Epithelial cell of prostate (primary cell): Measurements from ENCODE around the gene TNIK.
"Not testable (repeated sequence)": the region's sequence is repeated elsewhere in the genome, so short reads cannot be mapped to it uniquely, and the experiment has no call there.

Experiments
- DNase-seq: peaks from one replicate; pipeline ENCODE4 v3.0.0-alpha.2; 2011; ENCODE audit warnings: low read depth, low spot score
- H3K27ac ChIP-seq: fragments of 450-650 bp; 2 replicates; pipeline ENCODE4 v1.5.1; 2017; ENCODE audit warnings: mild to moderate bottlenecking

The TNIK gene

DNA sequence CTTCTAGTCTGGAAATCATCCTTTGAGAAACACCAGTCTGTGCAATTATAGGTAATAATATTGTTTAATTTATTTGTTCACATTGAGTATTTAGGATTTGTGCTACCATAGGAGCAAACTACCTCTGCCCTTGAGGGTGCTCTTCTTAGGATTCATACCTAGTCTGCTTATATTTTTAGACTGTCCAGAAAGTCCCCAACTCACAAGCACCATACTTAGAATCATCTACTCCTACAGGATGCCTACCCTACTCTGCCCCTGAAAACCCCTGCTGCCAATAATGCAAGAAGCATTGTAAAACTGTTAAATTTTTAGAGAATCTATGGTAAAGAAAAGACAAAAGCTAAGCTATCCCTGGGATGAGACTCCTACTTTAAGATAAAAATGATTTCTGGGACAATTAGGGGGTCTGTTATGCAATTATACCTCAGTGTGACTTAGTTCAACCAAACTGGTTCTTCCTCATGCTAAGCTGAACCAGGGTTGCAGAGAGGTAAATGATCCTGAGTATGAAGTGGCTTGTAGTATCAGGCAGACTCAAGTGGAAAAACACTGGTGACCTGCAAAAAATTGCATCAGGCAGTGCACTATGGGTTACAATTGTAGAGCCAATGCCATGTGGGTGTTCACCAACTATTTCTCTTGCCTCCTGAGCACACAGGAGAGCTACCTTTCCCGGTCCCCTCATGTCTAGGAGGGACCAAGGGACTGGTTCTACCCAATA, 133.3 kb downstream of the TNIK start:
- DNase-seq = no peak
- no peak overlapping the region for H3K27ac ChIP-seq

DNA sequence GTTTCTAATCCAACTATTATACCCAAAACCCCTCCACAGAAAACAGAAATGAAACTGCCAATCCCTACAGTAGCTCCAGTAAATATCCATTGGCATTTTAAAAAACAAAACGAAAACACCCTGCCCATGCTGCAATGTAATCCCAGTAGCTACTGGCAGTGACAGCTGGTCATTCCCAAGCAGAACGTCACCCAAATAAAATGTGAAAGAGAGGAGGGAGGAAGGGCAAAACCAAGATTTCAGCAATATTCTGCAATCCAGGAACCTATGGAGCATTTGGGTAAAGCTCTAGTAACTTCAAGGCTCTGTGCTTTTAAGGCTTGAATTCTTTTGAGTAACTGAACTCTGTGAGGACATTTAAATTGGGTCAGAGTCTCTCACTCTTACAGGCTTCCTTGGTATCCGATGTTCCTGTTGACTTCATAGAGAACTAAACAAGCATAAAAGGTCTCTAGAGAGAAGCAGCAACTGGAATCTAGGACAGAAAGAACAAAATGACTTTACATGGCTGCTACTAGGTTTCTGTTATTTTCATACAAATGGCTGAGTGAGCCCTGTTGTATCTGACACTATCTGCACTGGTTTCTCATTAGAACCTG, 136.2 kb downstream of the TNIK start:
- DNase-seq = no peak
- no peak overlapping the region for H3K27ac ChIP-seq

DNA sequence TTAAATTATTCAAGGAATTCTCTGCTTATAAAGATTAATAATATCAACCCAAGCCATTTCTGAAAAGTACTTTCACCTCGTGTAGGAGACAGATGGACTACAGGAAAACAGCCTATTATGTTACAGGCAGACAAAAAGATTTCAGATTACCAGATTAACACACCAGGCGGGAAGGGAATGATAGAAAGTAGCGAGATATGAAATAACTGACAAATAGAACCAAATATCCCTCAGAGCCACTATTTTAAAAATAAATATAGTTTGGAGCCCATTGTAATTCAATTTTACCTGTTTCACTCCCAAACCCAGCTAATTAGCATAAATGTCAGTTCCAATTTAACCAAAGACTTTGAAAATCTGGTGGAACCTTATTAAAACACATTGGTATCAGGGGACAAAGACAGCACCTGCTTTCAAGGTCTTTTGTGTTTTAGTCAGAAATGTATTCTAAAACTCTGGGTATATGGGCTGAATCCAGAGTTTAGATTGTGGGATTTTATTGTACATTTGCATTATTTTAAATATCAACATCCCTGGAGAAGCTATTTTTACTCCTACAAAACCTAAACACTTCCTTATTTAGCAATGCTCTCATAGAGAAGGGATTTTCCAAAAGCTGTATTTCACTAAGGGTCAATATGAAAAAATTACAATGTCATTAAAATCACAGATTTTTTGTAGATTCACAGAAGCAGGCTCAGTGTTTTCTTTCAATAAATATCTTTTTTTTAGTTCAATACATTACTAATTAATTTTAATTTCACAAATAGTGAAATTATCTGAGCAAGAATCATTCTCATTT, 138.4 kb downstream of the TNIK start:
- no peak for DNase-seq
- no peak overlapping the region for H3K27ac ChIP-seq

DNA sequence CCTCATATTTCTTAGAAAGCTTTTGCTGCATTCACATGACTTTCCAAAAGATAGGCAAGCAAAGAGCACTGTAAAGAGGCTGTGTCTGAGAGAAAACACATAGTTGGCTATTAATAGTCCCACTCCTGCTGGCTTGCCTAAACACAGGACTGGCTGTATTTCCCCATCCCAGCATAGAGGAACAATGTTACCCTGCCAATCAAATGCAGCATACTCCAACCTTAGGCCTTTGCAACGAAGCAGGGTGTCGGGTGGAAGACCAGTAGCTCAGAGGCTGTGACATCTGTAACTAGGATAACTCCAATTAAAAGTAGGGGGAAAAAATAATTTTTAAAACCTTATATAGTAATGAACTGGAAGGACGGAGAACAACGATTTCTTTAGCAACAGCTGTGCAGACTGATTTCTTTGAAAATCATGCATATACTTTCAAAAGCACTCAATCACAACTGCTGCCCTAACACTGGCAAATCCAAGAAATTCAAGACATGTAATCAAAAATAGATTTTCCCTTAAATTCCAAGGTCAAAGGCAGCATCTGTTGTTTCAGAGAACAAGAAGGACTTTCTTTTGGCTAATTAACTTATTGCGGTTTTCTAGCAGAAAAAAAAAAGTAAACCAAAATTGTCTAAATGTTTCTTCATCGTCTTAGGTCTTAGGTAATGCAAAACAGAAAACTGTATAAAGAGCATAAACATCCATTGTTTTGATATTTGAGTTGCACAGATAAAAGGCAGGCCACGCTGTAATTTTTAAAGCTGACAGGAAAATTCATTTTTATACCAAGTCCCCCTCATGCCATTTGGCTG, 139.3 kb downstream of the TNIK start:
- no peak for DNase-seq
- no peak overlapping the region for H3K27ac ChIP-seq

DNA sequence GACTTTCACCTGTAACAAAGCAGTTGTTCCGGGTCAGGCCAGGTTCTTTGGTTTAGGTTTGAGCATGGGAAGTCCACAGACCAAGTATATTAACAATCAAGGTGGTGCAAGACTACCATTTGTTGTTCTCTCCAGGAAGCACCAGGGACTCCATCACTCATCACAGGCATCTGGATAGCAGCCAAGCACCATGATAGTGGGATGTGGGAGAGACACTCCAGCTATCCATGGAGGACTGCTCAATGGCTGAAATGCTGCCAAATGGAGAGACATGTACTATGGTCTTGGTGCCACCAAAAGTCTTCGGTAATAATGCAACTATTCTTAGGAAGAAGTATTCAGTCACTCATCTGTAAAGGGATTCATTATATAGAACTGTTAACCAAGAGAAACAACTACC, 143.0 kb downstream of the TNIK start:
- no peak overlapping the region for H3K27ac ChIP-seq
- no peak for DNase-seq

DNA sequence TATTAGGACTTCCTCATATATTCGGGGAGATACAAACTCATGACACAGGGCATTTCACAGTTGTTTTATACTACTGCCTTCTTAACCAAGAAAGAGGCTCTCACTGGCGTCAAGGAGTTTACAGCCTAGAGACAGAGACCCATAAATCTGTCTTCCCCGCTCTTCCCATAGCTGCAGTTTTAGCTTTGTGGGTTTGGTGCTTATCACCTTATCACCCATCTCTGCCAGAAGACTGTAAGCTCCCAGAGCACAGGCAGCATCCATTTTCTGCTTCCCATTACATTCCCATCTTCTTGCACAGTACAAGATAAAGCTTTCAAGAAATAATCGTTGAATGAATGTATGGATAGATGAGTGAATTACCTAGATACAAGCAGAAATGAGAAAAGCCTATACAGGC, 144.3 kb downstream of the TNIK start:
- no peak for DNase-seq
- H3K27ac ChIP-seq = no peak overlapping the region

DNA sequence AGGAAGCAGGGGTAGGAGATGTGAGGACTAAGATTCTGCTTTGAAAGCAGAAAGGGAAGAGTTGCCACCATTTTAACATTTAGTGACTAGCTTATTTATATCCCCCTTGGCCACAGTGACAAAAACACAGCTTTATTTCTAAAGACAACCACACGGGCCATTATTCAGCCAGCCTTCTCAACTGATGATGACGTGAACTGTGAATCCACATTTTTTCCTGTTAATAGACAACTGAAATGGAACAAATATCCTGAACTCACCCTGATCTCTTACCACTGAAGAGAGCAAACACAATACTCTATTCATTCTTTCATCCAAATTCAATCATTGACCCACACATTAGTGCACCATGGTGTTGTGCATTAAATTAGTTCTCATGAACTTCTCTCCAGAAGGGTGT, 145.1 kb downstream of the TNIK start:
- no peak for DNase-seq
- no peak overlapping the region for H3K27ac ChIP-seq

DNA sequence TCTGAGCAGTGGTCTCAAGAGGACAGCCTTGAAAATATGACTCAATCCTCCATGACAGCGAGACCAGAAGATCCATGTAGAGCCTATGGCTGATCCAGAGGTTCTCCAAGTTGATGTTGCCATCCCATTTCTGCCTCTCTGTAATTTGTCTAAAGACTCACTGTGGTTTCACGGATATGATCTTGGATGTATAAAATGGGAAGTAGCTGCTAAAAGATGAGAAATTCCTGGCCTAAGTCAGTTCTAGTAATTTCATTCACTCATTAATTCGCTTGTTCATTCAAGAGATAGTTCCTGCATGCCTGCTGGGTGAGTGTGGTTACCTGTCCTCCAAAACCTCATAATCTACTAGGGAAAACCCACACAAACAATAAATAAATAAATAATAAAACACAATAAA, 145.9 kb downstream of the TNIK start:
- DNase-seq = no peak
- H3K27ac ChIP-seq = no peak overlapping the region

DNA sequence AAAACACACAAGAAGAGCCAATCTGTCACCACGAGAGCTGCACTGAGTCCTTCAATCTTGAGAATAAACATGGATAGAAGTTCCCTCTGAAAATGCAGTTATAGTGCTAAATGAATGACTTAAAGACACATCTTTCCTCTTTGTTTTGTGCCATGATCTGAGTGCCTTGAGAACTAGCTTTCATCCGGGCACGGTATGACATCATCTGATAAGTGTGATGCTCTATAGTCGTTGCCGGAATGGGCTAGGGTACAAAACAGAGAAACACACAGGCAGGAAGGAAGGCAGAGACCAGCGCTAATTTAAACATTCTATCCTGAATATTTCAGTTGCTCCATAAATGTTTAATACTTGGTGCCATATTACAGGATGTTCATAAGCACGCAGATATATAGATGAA, 146.5 kb downstream of the TNIK start:
- H3K27ac ChIP-seq = no peak overlapping the region
- no peak for DNase-seq

DNA sequence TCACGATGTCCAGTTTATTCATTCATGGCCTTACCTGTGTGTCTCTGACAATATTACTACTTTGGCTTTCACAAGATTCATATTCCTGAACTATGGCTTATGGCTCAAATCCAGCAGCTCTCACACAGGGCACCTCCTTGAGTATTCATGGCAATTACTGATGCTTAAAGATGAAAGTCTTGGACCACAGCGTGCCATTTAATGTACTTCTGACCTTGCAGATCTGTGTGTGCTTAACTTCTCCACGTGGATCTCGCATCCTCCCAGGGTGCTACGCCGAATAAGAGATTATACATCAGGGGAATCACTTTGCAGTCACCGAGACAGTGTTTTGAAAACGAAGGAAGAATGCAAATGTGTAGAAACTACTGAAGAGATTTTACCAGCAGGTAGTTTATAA, 147.5 kb downstream of the TNIK start:
- DNase-seq = no peak
- no peak overlapping the region for H3K27ac ChIP-seq

DNA sequence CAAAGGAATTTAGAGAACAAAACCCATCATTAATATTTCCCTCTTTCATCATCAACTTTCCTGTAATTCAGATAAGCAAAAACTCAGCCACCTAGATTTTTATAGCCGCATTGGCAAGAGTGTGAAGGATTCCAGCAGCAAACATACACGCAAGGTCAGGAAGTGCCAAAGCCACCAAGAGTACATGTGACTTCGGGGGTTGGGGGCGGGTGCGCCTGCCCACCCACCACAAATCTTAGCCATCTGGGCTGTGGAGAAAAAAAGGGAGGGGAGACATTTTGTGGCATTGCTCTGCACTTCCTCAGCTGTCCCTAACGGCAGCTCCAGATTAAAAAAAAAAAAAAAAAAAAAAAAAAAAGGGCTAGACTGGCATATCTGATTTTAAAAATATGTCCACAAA, 148.4 kb downstream of the TNIK start:
- DNase-seq = no peak
- H3K27ac ChIP-seq = no peak overlapping the region

DNA sequence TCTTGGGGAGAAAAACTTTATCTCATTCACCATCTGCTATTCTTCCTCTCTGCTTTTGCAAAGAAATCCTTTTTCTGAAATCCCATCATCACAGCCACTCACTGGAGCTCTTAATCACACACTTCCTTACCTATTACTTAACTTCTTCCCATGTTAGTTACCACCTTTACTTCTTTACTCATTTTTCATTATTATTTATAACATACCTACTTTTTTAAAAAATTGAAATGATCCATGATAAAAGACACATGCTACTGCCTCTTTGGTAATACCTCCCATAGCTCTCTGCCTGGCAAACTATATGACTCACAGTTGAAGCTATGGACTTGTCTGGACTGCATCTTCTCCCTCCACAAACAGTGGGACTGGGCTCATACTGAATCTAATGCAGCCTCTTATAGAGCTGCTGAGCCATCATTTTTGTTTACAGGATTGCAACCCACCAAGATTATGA, 150.3 kb downstream of the TNIK start:
- DNase-seq = no peak
- no peak overlapping the region for H3K27ac ChIP-seq

DNA sequence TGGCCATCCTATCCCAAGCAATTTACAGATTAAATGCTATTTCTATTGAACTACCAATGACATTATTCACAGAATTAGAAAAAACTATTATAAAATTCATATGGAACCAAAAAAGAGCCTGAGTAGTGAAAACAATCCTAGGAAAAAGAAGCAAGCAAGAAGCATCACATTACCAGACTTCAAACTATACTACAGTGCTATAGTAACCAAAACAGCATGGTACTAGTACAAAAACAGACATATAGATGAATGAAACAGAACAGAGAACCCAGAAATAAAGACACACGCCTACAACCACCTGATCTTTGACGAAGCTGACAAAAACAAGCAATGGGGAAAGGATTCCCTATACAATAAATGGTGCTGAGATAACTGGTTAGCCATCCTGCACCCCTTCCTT, 152.2 kb downstream of the TNIK start:
- no peak overlapping the region for H3K27ac ChIP-seq
- no peak for DNase-seq

DNA sequence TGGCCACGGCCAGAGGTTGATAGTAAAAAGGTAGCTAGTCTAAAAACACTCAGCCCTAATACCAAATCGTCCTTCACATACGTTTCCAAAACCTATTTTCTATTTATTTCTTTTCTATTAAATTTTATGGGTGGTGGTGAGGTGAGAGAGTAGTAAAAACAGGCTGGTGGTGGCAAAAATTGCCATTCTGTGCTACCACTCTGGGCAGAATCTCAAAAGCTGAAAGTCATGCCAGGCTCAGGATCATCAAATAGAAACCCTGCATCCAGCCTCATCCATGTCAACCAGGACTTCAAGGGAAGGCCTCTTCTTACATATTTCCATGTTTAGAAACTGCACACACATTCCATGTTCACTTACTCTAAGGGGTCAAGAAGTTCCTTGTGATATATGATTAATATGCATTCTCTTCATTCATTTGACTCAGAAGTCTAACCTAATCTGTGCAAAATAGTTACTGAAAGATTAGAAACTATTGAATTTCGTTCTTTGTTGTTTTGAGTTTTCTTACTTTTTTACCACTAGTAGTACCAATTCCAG, 153.1 kb downstream of the TNIK start:
- no peak overlapping the region for H3K27ac ChIP-seq
- no peak for DNase-seq

DNA sequence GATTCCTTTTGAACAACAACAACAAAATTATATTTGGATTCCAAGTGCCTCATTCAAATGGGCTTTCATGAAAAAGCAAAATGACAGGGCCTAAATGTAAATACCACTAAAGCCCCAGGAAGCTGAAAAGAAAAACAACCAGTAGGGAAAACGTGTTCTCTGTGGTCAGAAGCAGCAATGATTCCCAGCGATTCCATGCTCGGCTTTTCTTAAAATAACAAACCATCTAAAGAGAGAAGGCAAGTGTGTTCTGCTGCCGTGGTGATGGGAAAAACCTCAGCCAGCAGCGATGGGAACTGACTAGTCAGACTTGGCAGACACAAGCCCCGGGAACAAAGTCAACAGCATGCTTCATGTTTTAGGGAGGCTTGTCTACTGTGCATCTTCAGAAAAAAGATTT, 153.6 kb downstream of the TNIK start:
- no peak overlapping the region for H3K27ac ChIP-seq
- no peak for DNase-seq

DNA sequence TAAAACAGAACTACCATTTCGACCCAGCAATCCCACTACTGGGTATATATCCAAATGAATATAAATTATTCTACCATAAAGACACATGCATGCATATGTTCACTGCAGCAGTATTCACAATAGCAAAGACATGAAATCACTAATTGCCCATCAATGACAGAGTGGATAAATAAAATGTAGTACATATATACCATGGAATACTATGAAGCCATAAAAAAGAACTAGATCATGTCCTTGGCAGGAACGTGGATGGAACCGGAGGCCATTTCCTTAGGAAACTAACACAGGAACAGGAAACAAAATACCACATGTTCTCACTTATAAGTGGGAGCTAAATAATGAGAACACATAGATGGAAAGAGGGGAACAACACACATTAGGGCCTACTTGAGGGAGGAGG, 154.4 kb downstream of the TNIK start:
- DNase-seq, H3K27ac ChIP-seq: not testable (repeated sequence)

DNA sequence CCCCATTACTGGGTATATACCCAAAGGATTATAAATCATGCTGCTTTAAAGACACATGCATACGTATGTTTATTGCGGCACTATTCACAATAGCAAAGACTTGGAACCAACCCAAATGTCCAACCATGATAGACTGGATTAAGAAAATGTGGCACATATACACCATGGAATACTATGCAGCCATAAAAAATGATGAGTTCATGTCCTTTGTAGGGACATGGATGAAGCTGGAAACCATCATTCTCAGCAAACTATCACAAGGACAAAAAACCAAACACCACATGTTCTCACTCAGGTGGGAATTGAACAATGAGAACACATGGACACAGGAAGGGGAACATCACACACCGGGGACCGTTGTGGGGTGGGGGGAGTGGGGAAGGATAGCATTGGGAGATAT, 155.7 kb downstream of the TNIK start:
- H3K27ac ChIP-seq, DNase-seq: not testable (repeated sequence)

DNA sequence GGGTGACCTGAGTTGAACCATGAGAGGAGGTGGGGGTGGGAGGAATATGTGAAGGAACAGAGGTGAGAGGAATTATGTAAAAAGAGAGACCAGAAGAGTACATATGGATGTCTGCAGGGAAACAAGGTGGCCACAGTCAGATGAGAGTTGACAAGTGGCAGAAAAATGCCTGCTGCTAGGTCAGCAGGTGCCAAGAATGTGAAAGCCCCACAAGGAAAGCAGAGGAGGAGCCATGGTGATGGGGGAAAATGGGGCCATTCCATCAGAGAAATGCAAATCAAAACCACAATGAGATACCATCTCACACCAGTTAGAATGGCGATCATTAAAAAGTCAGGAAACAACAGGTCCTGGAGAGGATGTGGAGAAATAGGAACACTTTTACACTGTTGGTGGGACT, 156.2 kb downstream of the TNIK start:
- DNase-seq, H3K27ac ChIP-seq: not testable (repeated sequence)

DNA sequence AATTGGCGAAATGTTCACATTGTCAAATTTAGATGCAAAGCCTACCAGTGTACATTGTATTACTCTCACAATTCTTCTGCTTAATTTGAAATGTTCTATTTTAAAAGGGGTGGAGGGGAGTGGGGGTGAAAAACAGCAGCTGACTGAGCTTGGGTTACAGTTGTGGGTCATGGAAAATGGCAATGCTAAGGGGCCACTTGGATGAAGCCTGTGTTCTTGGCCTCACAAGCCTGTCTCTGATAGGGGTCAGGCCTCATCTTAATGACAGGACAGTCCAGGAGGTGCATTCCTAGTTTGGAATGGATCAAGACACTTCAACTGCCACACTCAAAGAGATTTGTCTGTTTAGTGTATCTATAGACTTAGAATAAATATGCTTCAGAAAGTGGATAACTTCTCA, 158.2 kb downstream of the TNIK start:
- no peak overlapping the region for H3K27ac ChIP-seq
- DNase-seq = no peak

DNA sequence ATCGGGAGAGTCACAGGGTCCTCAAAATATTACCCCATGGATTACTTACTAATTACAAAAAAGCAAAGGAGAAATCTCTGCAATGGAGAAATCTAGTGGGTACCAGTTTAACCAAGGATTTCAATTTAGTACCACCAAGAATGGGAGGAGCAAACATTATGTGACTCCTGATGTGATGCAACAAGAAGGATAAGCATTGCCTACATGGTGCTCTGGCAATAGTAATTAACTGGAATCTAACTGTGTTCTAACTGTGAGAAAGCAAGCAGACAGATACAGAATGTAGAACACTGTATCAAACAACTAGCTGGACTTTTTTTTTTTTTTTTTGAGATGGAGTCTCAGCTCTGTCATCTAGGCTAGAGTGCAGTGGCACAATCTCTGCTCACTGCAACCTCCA, 159.2 kb downstream of the TNIK start:
- no peak overlapping the region for H3K27ac ChIP-seq
- DNase-seq = no peak
